Kidney epithelial cell (primary cell): ENCODE measurements around the gene KCNH5. TPM values are rescaled to one million over a fixed set of nuclear protein-coding genes. Genes with fewer than 3 reads are reported as not detected.

Experiments
- DNase-seq: peaks from one replicate; pipeline ENCODE4 v3.0.0-alpha.2; 2010; ENCODE audit warnings: low read depth
- H3K27me3 ChIP-seq: 2 replicates; pipeline ENCODE4 v1.6.0; 2011; ENCODE audit warnings: low read length; ENCODE audit not compliant: control insufficient read depth, insufficient read depth
- H3K36me3 ChIP-seq: 2 replicates; pipeline ENCODE4 v1.5.1; 2011; ENCODE audit warnings: low read length; ENCODE audit not compliant: control insufficient read depth, insufficient read depth
- H3K4me3 ChIP-seq: 2 replicates; pipeline ENCODE4 v1.5.1; 2011; ENCODE audit warnings: low read depth, mild to moderate bottlenecking, control low read depth, low read length
- total RNA-seq: library from RNA; depleted of rRNA; stranded (reverse); fragments of >200 nt; gene quantifications from 2 replicates; pipeline ENCODE4 v1.2.3, GENCODE V29; 2015
- TF ChIP-seq, protein P1 (sequence below): IDR thresholded peaks from 2 replicates; pipeline ENCODE4 v1.5.1; 2011; ENCODE audit warnings: mild to moderate bottlenecking, moderate library complexity, low read length, control low read depth, inconsistent platforms; ENCODE audit not compliant: insufficient read depth, poor library complexity, severe bottlenecking

KCNH5 gene
- total RNA-seq, 1 donor from 2014 or later: not detected

DNA sequence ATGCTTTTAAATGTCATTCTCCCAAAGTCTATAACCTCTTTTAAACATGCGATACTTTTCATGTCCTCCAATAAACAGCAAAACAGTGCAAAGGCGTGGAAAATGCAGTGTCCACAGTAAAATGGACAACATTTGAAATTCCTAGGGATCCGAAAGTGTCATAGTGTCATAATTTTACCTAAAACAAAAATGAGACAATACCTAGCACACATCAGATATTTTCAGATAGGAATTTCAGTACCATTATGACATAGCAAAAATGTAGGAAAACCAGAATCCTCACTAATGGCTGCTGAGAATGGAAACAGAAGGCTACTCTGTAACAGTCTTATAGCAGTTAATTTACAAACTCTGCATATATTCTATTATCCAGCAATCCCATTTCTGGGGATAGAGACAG is 33.1 kb downstream of the KCNH5 start:
- Histone ChIP-seq H3K4me3 (no peak overlapping the region), H3K27me3 (no peaks in the 10 kb centered on the region), H3K36me3 (no peaks in the 10 kb centered on the region)
- no peak for DNase-seq
- TF ChIP-seq, protein P1, sequence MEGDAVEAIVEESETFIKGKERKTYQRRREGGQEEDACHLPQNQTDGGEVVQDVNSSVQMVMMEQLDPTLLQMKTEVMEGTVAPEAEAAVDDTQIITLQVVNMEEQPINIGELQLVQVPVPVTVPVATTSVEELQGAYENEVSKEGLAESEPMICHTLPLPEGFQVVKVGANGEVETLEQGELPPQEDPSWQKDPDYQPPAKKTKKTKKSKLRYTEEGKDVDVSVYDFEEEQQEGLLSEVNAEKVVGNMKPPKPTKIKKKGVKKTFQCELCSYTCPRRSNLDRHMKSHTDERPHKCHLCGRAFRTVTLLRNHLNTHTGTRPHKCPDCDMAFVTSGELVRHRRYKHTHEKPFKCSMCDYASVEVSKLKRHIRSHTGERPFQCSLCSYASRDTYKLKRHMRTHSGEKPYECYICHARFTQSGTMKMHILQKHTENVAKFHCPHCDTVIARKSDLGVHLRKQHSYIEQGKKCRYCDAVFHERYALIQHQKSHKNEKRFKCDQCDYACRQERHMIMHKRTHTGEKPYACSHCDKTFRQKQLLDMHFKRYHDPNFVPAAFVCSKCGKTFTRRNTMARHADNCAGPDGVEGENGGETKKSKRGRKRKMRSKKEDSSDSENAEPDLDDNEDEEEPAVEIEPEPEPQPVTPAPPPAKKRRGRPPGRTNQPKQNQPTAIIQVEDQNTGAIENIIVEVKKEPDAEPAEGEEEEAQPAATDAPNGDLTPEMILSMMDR: no peak

DNA sequence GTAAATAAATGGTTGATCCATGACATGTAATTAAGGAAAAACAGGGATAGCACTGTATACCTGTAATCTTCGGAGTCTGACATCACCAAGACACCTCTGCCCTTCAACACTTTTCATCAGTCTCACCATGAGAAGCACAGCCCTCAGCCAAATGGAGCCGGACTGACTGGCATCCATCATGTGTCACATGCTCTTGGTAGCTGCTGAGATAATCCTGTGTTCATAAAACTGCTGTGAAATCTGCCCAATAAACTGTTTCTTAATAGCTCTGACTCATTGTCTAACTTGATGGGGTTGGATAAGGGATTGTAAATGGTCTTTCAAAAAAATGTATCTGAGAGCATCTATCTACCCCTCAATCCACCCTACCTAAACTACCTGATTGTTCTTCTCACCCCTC is 33.6 kb downstream of the KCNH5 start:
- no peak overlapping the region for H3K4me3 ChIP-seq
- no peak for DNase-seq
- TF ChIP-seq, protein P1: no peak
- no peaks in the 10 kb centered on the region for H3K36me3 ChIP-seq
- H3K27me3 ChIP-seq: no peaks in the 10 kb centered on the region

DNA sequence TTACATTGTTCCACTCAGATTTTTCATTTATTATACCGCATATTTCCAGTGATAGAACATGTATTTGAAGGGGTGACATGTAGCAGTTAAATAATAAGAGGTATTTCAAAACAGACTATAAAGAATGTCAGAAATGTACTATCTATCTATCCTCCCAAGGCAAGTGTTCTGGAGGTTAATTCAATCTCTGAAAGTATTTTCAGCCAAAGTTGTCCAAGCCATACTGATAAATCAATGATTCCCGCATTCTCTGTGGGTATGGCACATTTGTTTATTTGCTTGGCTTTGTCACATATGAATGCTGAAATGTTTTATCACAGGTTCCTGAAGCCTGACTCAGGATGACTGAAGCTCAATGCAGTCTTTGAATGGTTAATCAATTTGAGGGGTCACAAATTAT is 35.8 kb downstream of the KCNH5 start:
- Histone ChIP-seq H3K27me3 (no peaks in the 10 kb centered on the region), H3K4me3 (no peak overlapping the region), H3K36me3 (no peaks in the 10 kb centered on the region)
- no peak for DNase-seq
- TF ChIP-seq, protein P1: no peak

DNA sequence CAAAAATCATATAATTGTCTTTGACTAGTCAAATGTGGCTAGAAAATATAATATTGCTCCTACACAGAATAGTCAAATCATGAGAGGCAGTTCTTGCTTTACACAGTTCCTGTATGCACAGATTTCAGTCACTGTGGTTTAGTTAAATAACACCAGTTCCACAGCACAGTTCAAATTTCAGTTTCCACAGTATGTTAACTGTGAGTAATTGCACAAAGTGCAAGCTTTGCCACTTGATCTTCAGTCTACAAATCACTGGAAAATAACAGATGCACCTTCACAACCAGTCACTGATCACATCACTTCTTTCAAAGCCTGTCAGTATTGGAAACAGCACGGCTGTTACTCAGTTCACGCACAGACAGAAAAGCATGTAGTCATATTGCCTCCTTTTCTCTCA is 38.7 kb downstream of the KCNH5 start:
- TF ChIP-seq, protein P1: no peak
- DNase-seq: no peak
- no peak overlapping the region for H3K4me3 ChIP-seq
- H3K27me3 ChIP-seq: no peaks in the 10 kb centered on the region
- no peaks in the 10 kb centered on the region for H3K36me3 ChIP-seq

DNA sequence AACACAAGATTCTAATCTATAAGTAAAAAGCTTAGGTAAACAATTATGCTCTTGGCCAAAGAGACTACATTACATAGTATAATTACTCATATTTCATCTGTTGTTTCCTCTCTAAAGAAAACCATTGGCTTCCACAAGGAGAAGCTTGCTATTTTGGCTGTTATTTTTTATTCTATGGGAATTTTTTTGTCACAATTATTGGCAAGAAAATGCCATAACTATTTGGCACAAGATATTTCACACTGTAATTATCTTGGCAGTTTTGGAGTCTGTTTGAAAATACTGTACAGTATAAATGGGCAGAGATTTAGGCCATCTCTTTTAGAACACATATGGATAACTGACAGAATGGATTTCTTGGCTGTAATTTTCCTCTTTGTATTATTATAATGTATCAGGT is 51.2 kb downstream of the KCNH5 start:
- no peaks in the 10 kb centered on the region for H3K27me3 ChIP-seq
- no peak for DNase-seq
- TF ChIP-seq, protein P1: no peak
- H3K36me3 ChIP-seq: no peaks in the 10 kb centered on the region
- no peak overlapping the region for H3K4me3 ChIP-seq

DNA sequence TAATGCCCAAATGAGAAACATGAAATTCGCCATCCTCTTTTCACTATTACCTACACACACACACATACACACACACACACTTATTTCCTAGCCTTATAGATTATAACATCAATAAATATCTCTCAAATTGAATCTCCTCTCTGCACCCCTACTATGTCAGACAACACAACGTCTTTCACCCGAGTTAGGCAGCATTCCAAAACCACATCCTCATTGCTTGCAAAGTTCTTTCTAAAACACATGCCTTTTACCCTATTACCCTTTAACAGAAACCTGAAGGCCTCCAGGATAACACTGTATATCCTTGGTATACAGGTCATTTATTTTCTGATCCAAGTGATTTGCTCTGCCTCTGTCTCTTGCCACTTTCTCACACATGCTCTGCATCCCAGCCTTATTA is 56.3 kb downstream of the KCNH5 start:
- Histone ChIP-seq H3K27me3 (no peaks in the 10 kb centered on the region), H3K36me3 (no peaks in the 10 kb centered on the region), H3K4me3 (no peak overlapping the region)
- no peak for DNase-seq
- TF ChIP-seq, protein P1: no peak
